ENCODE data around the gene CHIC1.
"Not testable (repeated sequence)": the region's sequence is repeated elsewhere in the genome, so short reads cannot be mapped to it uniquely, and the experiment has no call there.

- TF ChIP-seq POLR2A (IDR thresholded peaks at IDR 0.05; ENCODE audit: low read depth, low read length); EZH2 (IDR thresholded peaks at IDR 0.05; ENCODE audit: borderline replicate concordance, low read depth, low read length, severe bottlenecking): not testable (repeated sequence)
Measured at GRCh38 chrX:73597758-73598157, 34.8 kb downstream of the CHIC1 start.

Measured in endothelial cell of umbilical vein (primary cell).